Suprapubic skin (tissue), 4 donors: ENCODE results near the gene LRRC70.

Source experiments
- POLR2A ChIP-seq, 2 donors: fragments of 450-650 bp; IDR thresholded peaks; one replicate each; pipeline ENCODE4 v1.6.1; 2017; ENCODE audit warnings: antibody characterized with exemption in 2 of 2, mild to moderate bottlenecking in 2 of 2, moderate library complexity in 2 of 2
- POLR2AphosphoS5 ChIP-seq, 3 donors: sonication (generic); formaldehyde crosslinking; IDR thresholded peaks; one replicate each; pipeline ENCODE4 v1.6.1; 2017; ENCODE audit warnings: antibody characterized with exemption in 3 of 3

- TF ChIP-seq POLR2AphosphoS5 (IDR thresholded peaks at IDR 0.05) (no peak), POLR2A (IDR thresholded peaks at IDR 0.05) (no peak)
These were observed 18.7 kb downstream of the LRRC70 start for GRCh38 chr5:62597314-62597713.
